Liver (tissue), 3 donors: ENCODE results near the gene ZNF701.

Source experiments
- ATF3 ChIP-seq: IDR thresholded peaks from 2 replicates; pipeline ENCODE4 v1.6.1; 2016; ENCODE audit warnings: antibody characterized with exemption
- CTCF ChIP-seq: fragments of 150-350 bp; IDR thresholded peaks from 2 replicates; pipeline ENCODE4 v1.5.1; 2017; ENCODE audit warnings: improper control_type of control experiment, low read depth, low read length; ENCODE audit not compliant: missing input control
- EGR1 ChIP-seq, 2 donors: IDR thresholded peaks; 2 replicates each; pipeline ENCODE4 v1.6.1; 2016 to 2018; ENCODE audit warnings: antibody characterized with exemption in 2 of 2, low read depth in 2 of 2
- FOXA2 ChIP-seq: IDR thresholded peaks from 2 replicates; pipeline ENCODE4 v1.6.1; 2016; ENCODE audit warnings: antibody characterized with exemption
- GABPA ChIP-seq, 2 donors: IDR thresholded peaks in 1 of 2; conservative IDR thresholded peaks in 1 of 2; 2 replicates each; pipeline ENCODE4 v1.6.1; 2016; ENCODE audit warnings: antibody characterized with exemption in 2 of 2, mild to moderate bottlenecking in 1 of 2, moderate library complexity in 1 of 2
- JUND ChIP-seq, 2 donors: IDR thresholded peaks; 2 replicates each; pipeline ENCODE4 v1.6.1; 2016; ENCODE audit warnings: antibody characterized with exemption in 2 of 2
- NR2F2 ChIP-seq: IDR thresholded peaks from 2 replicates; pipeline ENCODE4 v1.6.1; 2016; ENCODE audit warnings: antibody characterized with exemption
- RAD21 ChIP-seq, 2 donors: IDR thresholded peaks; 2 replicates each; pipeline ENCODE4 v1.6.1; 2016; ENCODE audit warnings: antibody characterized with exemption in 2 of 2, mild to moderate bottlenecking in 2 of 2
- SP1 ChIP-seq: IDR thresholded peaks from 2 replicates; pipeline ENCODE4 v1.6.1; 2018; ENCODE audit warnings: antibody characterized with exemption, mild to moderate bottlenecking
- TAF1 ChIP-seq: conservative IDR thresholded peaks from 2 replicates; pipeline ENCODE4 v1.6.1; 2016; ENCODE audit warnings: antibody characterized with exemption, mild to moderate bottlenecking
- ZBTB33 ChIP-seq: IDR thresholded peaks from 2 replicates; pipeline ENCODE4 v1.6.1; 2016; ENCODE audit warnings: antibody characterized with exemption
- TF ChIP-seq, protein P1 (sequence below): IDR thresholded peaks from 2 replicates; pipeline ENCODE4 v1.6.1; 2016; ENCODE audit warnings: antibody characterized with exemption, mild to moderate bottlenecking
- TF ChIP-seq, protein P2 (sequence below): IDR thresholded peaks from 2 replicates; pipeline ENCODE4 v1.6.1; 2016; ENCODE audit warnings: antibody characterized with exemption
- donor health status: healthy.
- donor health status: healthy.

DNA sequence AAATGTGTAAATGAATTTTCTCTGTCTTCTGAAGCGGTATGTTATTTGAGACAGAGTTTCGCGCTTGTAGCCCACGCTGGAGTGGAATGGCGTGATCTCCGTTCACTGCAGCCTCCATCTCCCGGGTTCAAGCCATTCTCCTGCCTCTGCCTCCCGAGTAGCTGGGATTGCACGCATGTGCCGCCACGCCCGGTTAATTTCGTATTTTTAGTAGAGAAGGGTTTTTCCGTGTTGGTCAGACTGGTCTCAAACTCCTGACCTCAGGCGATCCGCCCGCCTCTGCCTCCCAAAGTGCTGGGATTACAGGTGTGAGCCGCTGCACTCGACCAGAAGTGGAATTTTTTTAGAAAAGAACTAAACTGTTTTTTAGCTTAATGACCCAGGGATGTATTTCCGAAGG lies 46.0 kb upstream of the ZNF701 start:
- TF ChIP-seq CTCF (no peak), NR2F2 (no peak), RAD21 (IDR thresholded peaks at IDR 0.05) (no peak), EGR1 (IDR thresholded peaks at IDR 0.05; ENCODE audit: low read depth in 2 of 2) (no peak), SP1 (no peak), ATF3 (no peak), GABPA (IDR thresholded peaks at IDR 0.05 in 1 of 2, conservative IDR thresholded peaks at IDR 0.05 in 1 of 2) (no peak), TAF1 (no peak), ZBTB33 (no peak), JUND (IDR thresholded peaks at IDR 0.05) (no peak), FOXA2 (no peak)
- TF ChIP-seq, protein P1, sequence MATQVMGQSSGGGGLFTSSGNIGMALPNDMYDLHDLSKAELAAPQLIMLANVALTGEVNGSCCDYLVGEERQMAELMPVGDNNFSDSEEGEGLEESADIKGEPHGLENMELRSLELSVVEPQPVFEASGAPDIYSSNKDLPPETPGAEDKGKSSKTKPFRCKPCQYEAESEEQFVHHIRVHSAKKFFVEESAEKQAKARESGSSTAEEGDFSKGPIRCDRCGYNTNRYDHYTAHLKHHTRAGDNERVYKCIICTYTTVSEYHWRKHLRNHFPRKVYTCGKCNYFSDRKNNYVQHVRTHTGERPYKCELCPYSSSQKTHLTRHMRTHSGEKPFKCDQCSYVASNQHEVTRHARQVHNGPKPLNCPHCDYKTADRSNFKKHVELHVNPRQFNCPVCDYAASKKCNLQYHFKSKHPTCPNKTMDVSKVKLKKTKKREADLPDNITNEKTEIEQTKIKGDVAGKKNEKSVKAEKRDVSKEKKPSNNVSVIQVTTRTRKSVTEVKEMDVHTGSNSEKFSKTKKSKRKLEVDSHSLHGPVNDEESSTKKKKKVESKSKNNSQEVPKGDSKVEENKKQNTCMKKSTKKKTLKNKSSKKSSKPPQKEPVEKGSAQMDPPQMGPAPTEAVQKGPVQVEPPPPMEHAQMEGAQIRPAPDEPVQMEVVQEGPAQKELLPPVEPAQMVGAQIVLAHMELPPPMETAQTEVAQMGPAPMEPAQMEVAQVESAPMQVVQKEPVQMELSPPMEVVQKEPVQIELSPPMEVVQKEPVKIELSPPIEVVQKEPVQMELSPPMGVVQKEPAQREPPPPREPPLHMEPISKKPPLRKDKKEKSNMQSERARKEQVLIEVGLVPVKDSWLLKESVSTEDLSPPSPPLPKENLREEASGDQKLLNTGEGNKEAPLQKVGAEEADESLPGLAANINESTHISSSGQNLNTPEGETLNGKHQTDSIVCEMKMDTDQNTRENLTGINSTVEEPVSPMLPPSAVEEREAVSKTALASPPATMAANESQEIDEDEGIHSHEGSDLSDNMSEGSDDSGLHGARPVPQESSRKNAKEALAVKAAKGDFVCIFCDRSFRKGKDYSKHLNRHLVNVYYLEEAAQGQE: no peak
- TF ChIP-seq, protein P2, sequence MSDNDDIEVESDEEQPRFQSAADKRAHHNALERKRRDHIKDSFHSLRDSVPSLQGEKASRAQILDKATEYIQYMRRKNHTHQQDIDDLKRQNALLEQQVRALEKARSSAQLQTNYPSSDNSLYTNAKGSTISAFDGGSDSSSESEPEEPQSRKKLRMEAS: no peak
